Activated B cell treated with CpG ODN at 0.5 μM for 24 hours (primary cell): ENCODE results near the gene EPS15. TPM values are rescaled to one million over a fixed set of nuclear protein-coding genes. Genes with fewer than 3 reads are reported as not detected.

Experiments used
- ATAC-seq: fragments of 200-7000 bp; cut with Tn5 transposase; one replicate; pipeline ENCODE4 v1.10.0; 2021; ENCODE audit warnings: low read depth, mild to moderate bottlenecking, moderate library complexity
- CTCF ChIA-PET: fragments of 350-600 bp; sonication (Branson Sonifier 250); formaldehyde crosslinking; loops from one replicate; lab custom pipeline; 2021; ENCODE audit warnings: antibody characterized with exemption; lab: Charles Lee
- POLR2A ChIA-PET: fragments of 350-600 bp; sonication (Branson Sonifier 250); formaldehyde crosslinking; loops from one replicate; lab custom pipeline; 2021; ENCODE audit warnings: antibody characterized with exemption; lab: Charles Lee
- DNase-seq: peaks from one replicate; pipeline ENCODE4 v3.0.0; 2022
- H3K27ac Mint-ChIP-seq: one replicate; pipeline ENCODE4 v1.8.0; 2020; ENCODE audit warnings: mixed read lengths
- H3K27me3 Mint-ChIP-seq: one replicate; pipeline ENCODE4 v1.8.0; 2021; ENCODE audit warnings: mixed read lengths
- H3K36me3 Mint-ChIP-seq: one replicate; pipeline ENCODE4 v1.8.0; 2021; ENCODE audit warnings: low read depth, mixed read lengths
- H3K4me1 Mint-ChIP-seq: one replicate; pipeline ENCODE4 v1.8.0; 2021; ENCODE audit warnings: mixed read lengths
- H3K4me3 Mint-ChIP-seq: one replicate; pipeline ENCODE4 v1.8.0; 2020; ENCODE audit warnings: mild to moderate bottlenecking, mixed read lengths
- H3K9me3 Mint-ChIP-seq: one replicate; pipeline ENCODE4 v1.8.0; 2020; ENCODE audit warnings: mixed read lengths
- CTCF ChIP-seq: fragments of 200-600 bp; IDR thresholded peaks from one replicate; pipeline ENCODE4 v1.8.0; 2022; ENCODE audit warnings: antibody characterized with exemption, mild to moderate bottlenecking
- intact Hi-C: fragments of 100-400 bp; cut with micrococcal nuclease; formaldehyde crosslinking; loops from one replicate; pipeline ENCODE4 v1.15.1; 2024
- total RNA-seq: library from RNA; stranded (reverse); gene quantifications from 2 replicates; pipeline ENCODE4 v1.2.3, GENCODE V29; 2022

EPS15 gene
- total RNA-seq, 1 donor from 2014 or later, result 150 TPM

GRCh38 chr1:51330331-51331201 lies 188.5 kb downstream of the EPS15 start, which contains the start of gene TTC39A:
Gene TTC39A, minus strand, starts transcription at chr1:51330562. Its CDS starts 85 bp downstream, at chr1:51330477.
- ChIA-PET POLR2A (no interaction called here), CTCF (no interaction called here)
- peaks cover 28% of the 10 kb centered on the region for H3K27me3 Mint-ChIP-seq
- H3K4me3 Mint-ChIP-seq, result peak within 1 kb of the TSS; percentile 64
- no peaks in the 10 kb centered on the region for H3K9me3 Mint-ChIP-seq
- intact Hi-C loops, result no loop called here
- no peaks in the 10 kb centered on the region for H3K36me3 Mint-ChIP-seq
- ATAC-seq (no peak), DNase-seq (no peak)
- TF ChIP-seq CTCF, result no peak
- H3K4me1 Mint-ChIP-seq, result peaks cover 10% of the 10 kb centered on the region
- no peak within 1 kb of the TSS for H3K27ac Mint-ChIP-seq

GRCh38 chr1:51329443-51330325 lies 189.4 kb downstream of the EPS15 start:
- H3K4me3 Mint-ChIP-seq, result peak overlapping the region; percentile 57

GRCh38 chr1:51328926-51329325 lies 190.1 kb downstream of the EPS15 start:
- Mint-ChIP-seq H3K4me1 (peaks cover 10% of the 10 kb centered on the region), H3K27me3 (peaks cover 28% of the 10 kb centered on the region)
- ATAC-seq, result no peak

More at GRCh38 chr1:51329443-51330325, 189.4 kb downstream of the EPS15 start:
- Mint-ChIP-seq H3K27ac (no peak overlapping the region), H3K36me3 (no peaks in the 10 kb centered on the region), H3K27me3 (peaks cover 28% of the 10 kb centered on the region), H3K9me3 (no peaks in the 10 kb centered on the region), H3K4me1 (peaks cover 10% of the 10 kb centered on the region)
- no peak for ATAC-seq
- ChIA-PET CTCF (no interaction called here), POLR2A (no interaction called here)
- intact Hi-C loops, result no loop called here
- no peak for TF ChIP-seq CTCF
- DNase-seq, result no peak

GRCh38 chr1:51328279-51328678 lies 190.8 kb downstream of the EPS15 start:
- Mint-ChIP-seq H3K27me3 (peaks cover 26% of the 10 kb centered on the region), H3K4me3 (no peak overlapping the region), H3K4me1 (peaks cover 10% of the 10 kb centered on the region), H3K36me3 (no peaks in the 10 kb centered on the region), H3K27ac (no peak overlapping the region), H3K9me3 (no peaks in the 10 kb centered on the region)
- POLR2A ChIA-PET, result interaction anchor here (0.5 kb wide), 1 partner anchor 27 kb away, joined by 7 read pairs; no protein-coding TSS in a partner anchor
- ATAC-seq (no peak), DNase-seq (no peak)
- intact Hi-C loops, result no loop called here
- CTCF ChIA-PET, result no interaction called here
- TF ChIP-seq CTCF, result no peak

More at GRCh38 chr1:51328926-51329325, 190.1 kb downstream of the EPS15 start:
- no peak overlapping the region for H3K27ac Mint-ChIP-seq
- TF ChIP-seq CTCF, result no peak
- POLR2A ChIA-PET, result no interaction called here
- H3K9me3 Mint-ChIP-seq, result no peaks in the 10 kb centered on the region
- DNase-seq, result no peak
- intact Hi-C loops, result no loop called here
- H3K36me3 Mint-ChIP-seq, result no peaks in the 10 kb centered on the region
- CTCF ChIA-PET, result no interaction called here
- H3K4me3 Mint-ChIP-seq, result no peak overlapping the region

GRCh38 chr1:51327386-51327785 lies 191.7 kb downstream of the EPS15 start:
- H3K27me3 Mint-ChIP-seq, result peaks cover 26% of the 10 kb centered on the region
- no peak for ATAC-seq
- TF ChIP-seq CTCF, result no peak
- no peak overlapping the region for H3K27ac Mint-ChIP-seq
- H3K4me1 Mint-ChIP-seq, result peaks cover 10% of the 10 kb centered on the region
- no peak overlapping the region for H3K4me3 Mint-ChIP-seq
- ChIA-PET POLR2A (no interaction called here), CTCF (no interaction called here)
- intact Hi-C loops, result no loop called here
- H3K9me3 Mint-ChIP-seq, result no peaks in the 10 kb centered on the region
- no peak for DNase-seq
- H3K36me3 Mint-ChIP-seq, result no peaks in the 10 kb centered on the region
